Measurements from ENCODE around the gene SLF2. TPM values are rescaled to one million over a fixed set of nuclear protein-coding genes. Genes with fewer than 3 reads are reported as not detected.

SLF2 gene
- total and polyA plus RNA-seq, 9 of the 15 experiments (the other 6 are each of a cell fraction or from before 2014, with no cell fraction given) = 1.7 to 18.4 (median 7.8) TPM

- TF ChIP-seq ETS2 (tag; IDR thresholded peaks at IDR 0.05; ENCODE audit: borderline replicate concordance, poor library complexity, severe bottlenecking) (no peak), HMG20A (CRISPR knock-in tag; conservative IDR thresholded peaks at IDR 0.05) (no peak), SNAPC5 (CRISPR knock-in tag; IDR thresholded peaks at IDR 0.05) (no peak), ZNF143 (CRISPR knock-in tag; IDR thresholded peaks at IDR 0.05) (peak; percentile 85), HNRNPK (IDR thresholded peaks at IDR 0.05; ENCODE audit: low read depth, low read length, poor library complexity, severe bottlenecking) (peak; percentile 92), ATF7 (IDR thresholded peaks at IDR 0.05) (peak; percentile 62; the same call in 1 of the 2 replicates), THAP12 (CRISPR knock-in tag; IDR thresholded peaks at IDR 0.05) (no peak), NR2C1 (IDR thresholded peaks at IDR 0.05) (no peak), NR2C1 (tag; IDR thresholded peaks at IDR 0.05) (0 out of 2 replicates have a peak, but pooled peaks have one; percentile 17), ZFP91 (CRISPR knock-in tag; IDR thresholded peaks at IDR 0.05) (no peak), ZFP30 (CRISPR knock-in tag; IDR thresholded peaks at IDR 0.05; ENCODE audit: borderline replicate concordance) (no peak), NKRF (IDR thresholded peaks at IDR 0.05; ENCODE audit: borderline replicate concordance) (peak; percentile 88), HDGF (IDR thresholded peaks at IDR 0.05) (no peak), CTCFL (IDR thresholded peaks at IDR 0.05; ENCODE audit: borderline replicate concordance, insufficient read depth, low read depth, low read length, poor library complexity, severe bottlenecking) (no peak), MAZ (CRISPR knock-in tag; conservative IDR thresholded peaks at IDR 0.05 in 1 of 2, IDR thresholded peaks at IDR 0.05 in 1 of 2) (peak; percentile 50 to 83)
Observed at GRCh38 chr10:100912605-100913469, at the start of gene SLF2 (continued).
